GM12873 (cell line): ENCODE data around the gene EFHD2.

Experiments
- TF ChIP-seq, protein P1 (sequence below): IDR thresholded peaks from 2 replicates; pipeline ENCODE4 v1.5.1; 2012; ENCODE audit warnings: low read depth, mild to moderate bottlenecking, moderate library complexity, low read length, control low read depth; ENCODE audit not compliant: insufficient read depth; ENCODE audit errors: missing control alignments

Gene EFHD2

DNA sequence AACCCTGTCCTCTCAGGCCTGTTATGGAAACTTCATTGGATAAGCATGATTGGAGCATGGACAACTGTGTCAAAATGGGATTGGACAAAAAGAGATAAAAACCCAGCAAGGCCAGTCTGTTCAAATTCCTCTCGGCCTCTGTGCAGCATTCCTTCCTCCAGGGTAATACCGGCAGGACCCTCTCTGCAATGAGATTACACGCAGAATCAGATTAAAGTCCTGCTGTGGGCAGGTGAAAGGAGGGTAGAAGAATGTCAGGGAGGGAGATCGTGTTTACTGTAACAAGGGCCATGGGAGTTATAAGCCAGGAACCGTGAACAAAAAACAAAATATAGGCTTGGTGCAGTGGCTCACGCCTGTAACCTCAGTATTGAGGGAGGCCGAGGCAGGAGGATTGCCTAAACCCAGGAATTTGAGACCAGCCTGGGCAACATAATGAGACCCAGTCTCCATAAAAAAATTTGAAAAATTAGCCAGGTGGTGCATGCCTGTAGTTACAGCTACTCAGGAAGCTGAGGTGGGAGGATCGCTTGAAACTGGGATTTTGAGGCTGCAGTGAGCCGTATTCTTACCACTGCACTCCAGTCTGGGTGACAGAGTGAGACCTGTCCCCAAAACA, 5.6 kb upstream of the EFHD2 start:
- TF ChIP-seq, protein P1, sequence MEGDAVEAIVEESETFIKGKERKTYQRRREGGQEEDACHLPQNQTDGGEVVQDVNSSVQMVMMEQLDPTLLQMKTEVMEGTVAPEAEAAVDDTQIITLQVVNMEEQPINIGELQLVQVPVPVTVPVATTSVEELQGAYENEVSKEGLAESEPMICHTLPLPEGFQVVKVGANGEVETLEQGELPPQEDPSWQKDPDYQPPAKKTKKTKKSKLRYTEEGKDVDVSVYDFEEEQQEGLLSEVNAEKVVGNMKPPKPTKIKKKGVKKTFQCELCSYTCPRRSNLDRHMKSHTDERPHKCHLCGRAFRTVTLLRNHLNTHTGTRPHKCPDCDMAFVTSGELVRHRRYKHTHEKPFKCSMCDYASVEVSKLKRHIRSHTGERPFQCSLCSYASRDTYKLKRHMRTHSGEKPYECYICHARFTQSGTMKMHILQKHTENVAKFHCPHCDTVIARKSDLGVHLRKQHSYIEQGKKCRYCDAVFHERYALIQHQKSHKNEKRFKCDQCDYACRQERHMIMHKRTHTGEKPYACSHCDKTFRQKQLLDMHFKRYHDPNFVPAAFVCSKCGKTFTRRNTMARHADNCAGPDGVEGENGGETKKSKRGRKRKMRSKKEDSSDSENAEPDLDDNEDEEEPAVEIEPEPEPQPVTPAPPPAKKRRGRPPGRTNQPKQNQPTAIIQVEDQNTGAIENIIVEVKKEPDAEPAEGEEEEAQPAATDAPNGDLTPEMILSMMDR = no peak

DNA sequence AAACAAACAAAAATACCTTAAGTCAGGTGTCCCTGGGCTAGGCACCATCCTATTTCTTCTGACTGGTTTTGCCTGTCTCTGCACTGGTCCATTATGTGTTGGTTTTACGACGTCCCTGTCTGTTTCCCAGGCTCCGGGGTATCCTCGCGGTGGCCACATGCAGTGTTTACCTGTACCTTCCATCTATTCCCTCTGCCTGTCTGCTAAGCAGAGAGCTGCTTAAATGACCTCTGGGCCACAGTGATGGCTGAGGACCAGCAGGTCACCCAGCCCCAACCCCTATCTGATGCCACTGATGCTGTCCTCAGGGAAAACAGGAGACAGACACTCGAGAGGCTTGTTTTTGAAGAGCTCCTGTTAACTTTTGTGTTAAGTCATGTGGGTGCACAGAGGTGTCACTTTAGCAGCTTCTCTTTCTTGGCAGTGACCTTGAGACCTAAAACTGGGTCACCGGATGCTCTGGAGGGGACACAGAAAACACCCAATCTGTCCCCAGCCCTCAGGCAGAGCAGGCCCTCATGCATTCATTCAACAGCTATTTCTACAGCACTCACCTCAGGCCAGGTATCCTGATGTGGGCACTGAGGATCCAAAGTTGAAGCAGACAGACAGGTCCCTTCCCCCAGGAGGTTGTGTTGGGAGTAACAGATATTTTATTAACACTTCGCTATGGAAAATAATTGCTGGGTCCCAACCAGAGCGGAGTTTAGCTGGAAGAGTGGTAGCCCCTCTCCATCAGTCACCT, 4.4 kb upstream of the EFHD2 start:
- TF ChIP-seq, protein P1 = no peak

DNA sequence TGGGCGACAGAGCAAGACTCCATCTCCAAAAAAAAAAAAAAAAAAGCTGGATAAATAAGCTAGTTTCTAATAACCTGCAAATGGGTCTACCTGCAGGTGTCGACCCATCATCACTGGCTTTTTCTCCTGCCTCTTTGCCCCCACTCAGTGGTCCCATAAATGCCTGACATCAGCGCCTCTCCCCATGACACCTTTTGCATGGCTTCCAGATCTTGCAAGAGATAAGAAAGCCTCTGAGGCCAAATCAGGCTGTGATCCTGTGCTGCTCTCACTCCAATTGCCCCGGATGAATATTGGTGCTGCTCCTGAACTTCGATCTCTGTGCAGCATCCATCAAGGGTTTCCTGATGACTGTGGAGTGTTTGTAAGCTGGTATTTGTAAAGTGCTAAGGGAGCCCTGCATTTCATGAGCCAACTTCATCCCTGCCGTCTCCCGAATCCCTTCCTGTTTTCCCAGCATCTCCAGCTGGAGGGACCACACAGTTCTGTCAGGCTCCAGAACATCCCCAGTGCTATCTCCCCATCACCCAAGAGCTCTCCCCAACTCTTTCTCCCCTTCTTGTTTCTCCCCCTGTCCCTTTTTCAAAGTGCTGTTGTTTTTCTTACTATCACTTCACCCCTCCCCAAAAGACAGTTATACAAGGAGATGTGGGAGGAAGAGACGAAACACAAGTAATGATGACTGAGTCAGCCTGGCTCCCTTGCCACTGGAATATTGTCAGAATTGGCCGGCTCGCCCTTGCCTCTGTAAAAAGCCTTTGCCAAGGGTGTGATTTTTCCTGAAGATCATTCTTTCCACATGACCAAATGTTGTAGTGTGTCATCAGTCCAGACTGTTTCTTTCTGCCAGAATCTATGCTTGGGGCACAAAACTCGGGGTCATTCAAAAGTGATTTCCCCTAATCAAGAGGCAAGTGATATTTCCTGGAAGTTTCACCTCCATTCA, 2.8 kb upstream of the EFHD2 start:
- TF ChIP-seq, protein P1 = no peak

- TF ChIP-seq, protein P1 = no peak
Measured at GRCh38 chr1:15407580-15407979, 2.1 kb upstream of the EFHD2 start.

- TF ChIP-seq, protein P1 = no peak
Measured at GRCh38 chr1:15408890-15409387, 749 bp upstream of the EFHD2 start.

- TF ChIP-seq, protein P1 = no peak
Measured at GRCh38 chr1:15410223-15410883, 665 bp downstream of the EFHD2 start.
